PC-9 (cell line): ENCODE results near the gene MAL. TPM values are rescaled to one million over a fixed set of nuclear protein-coding genes. Genes with fewer than 3 reads are reported as not detected.

Experiments used
- BruUV-seq: library from RNA; stranded (reverse); fragments of 400-500 nt; replicated peaks from 2 replicates; lab custom pipeline; 2021; lab: Mats Ljungman, UMichigan
- CTCF ChIA-PET: fragments of 300-600 bp; sonication (Branson Sonifier 250); formaldehyde crosslinking; loops from one replicate; lab custom pipeline; 2022; ENCODE audit warnings: antibody characterized with exemption; lab: Charles Lee
- POLR2A ChIA-PET: fragments of 300-600 bp; sonication (Branson Sonifier 250); formaldehyde crosslinking; loops from one replicate; lab custom pipeline; 2022; ENCODE audit warnings: antibody characterized with exemption; ENCODE audit not compliant: unreplicated experiment; lab: Charles Lee
- DNase-seq, 2 experiments: peaks; one replicate each; pipeline versions ENCODE4 v3.0.0 to v3.0.0-alpha.2; 2015 to 2022; ENCODE audit warnings: mixed read lengths in 1 of 2
- H2AFZ ChIP-seq: fragments of 200-600 bp; sonication (generic); 2 replicates; pipeline ENCODE4 v1.8.1; 2017; ENCODE audit warnings: antibody characterized with exemption
- H3F3A ChIP-seq: fragments of 200-600 bp; sonication (generic); 2 replicates; pipeline ENCODE4 v1.8.1; 2017; ENCODE audit warnings: antibody characterized with exemption, mild to moderate bottlenecking, low read depth; ENCODE audit not compliant: insufficient read depth
- H3K27ac ChIP-seq: fragments of 200-600 bp; sonication (generic); 2 replicates; pipeline ENCODE4 v1.6.1; 2016; ENCODE audit warnings: mixed run types
- H3K27me3 ChIP-seq: fragments of 200-600 bp; sonication (generic); 2 replicates; pipeline ENCODE4 v1.6.1; 2016; ENCODE audit warnings: low read depth, mixed run types; ENCODE audit not compliant: insufficient read depth
- H3K36me3 ChIP-seq: fragments of 200-600 bp; sonication (generic); 2 replicates; pipeline ENCODE4 v1.6.1; 2016; ENCODE audit warnings: low read depth, mixed run types
- H3K4me1 ChIP-seq: fragments of 200-600 bp; sonication (generic); replicated peaks from 2 replicates; pipeline ENCODE4 v1.6.1; 2016; ENCODE audit warnings: mixed run types; ENCODE audit not compliant: insufficient read depth
- H3K4me2 ChIP-seq: fragments of 200-600 bp; sonication (generic); 2 replicates; pipeline ENCODE4 v1.6.1; 2017; ENCODE audit warnings: mixed run types
- H3K4me3 ChIP-seq: fragments of 200-600 bp; sonication (generic); 2 replicates; pipeline ENCODE4 v1.6.1; 2016; ENCODE audit warnings: mixed run types
- H3K79me2 ChIP-seq: fragments of 200-600 bp; sonication (generic); 2 replicates; pipeline ENCODE4 v1.6.1; 2017; ENCODE audit warnings: low read depth, mixed run types
- H3K9me2 ChIP-seq: fragments of 200-600 bp; sonication (generic); 2 replicates; pipeline ENCODE4 v1.8.1; 2017; ENCODE audit warnings: mild to moderate bottlenecking; ENCODE audit not compliant: insufficient read depth
- H3K9me3 ChIP-seq: fragments of 200-600 bp; sonication (generic); 2 replicates; pipeline ENCODE4 v1.8.1; 2016; ENCODE audit warnings: low read depth; ENCODE audit not compliant: insufficient read depth
- H4K20me1 ChIP-seq: fragments of 200-600 bp; sonication (generic); 2 replicates; pipeline ENCODE4 v1.8.1; 2017; ENCODE audit not compliant: insufficient read depth
- CTCF ChIP-seq: fragments of 200-600 bp; sonication (generic); conservative IDR thresholded peaks from 2 replicates; pipeline ENCODE4 v1.6.1; 2017; ENCODE audit warnings: mixed run types, antibody characterized with exemption, mild to moderate bottlenecking, moderate library complexity
- EZH2 ChIP-seq: fragments of 200-600 bp; sonication (generic); IDR thresholded peaks from 2 replicates; pipeline ENCODE4 v1.8.0; 2017; ENCODE audit warnings: antibody characterized with exemption, low read depth
- intact Hi-C: fragments of 100-400 bp; cut with micrococcal nuclease; formaldehyde crosslinking; loops from one replicate; pipeline ENCODE4 v1.10.0; 2022; ENCODE audit not compliant: unreplicated experiment
- total RNA-seq: library from RNA; stranded (reverse); gene quantifications from 2 replicates; pipeline ENCODE4 v1.2.3, GENCODE V29; 2021

MAL gene
- total RNA-seq, 1 experiment from 2014 or later = 146 TPM

- Histone ChIP-seq H3F3A (no peaks in the 10 kb centered on the region), H2AFZ (no peak overlapping the region), H3K27ac (no peak overlapping the region), H3K4me2 (no peak overlapping the region), H3K36me3 (no peaks in the 10 kb centered on the region), H3K9me3 (no peaks in the 10 kb centered on the region), H3K4me1 (peaks cover 11% of the 10 kb centered on the region), H3K79me2 (no peaks in the 10 kb centered on the region), H3K27me3 (no peaks in the 10 kb centered on the region), H3K9me2 (no peaks in the 10 kb centered on the region), H3K4me3 (no peak overlapping the region), H4K20me1 (no peaks in the 10 kb centered on the region)
- ChIA-PET CTCF (interaction anchor here (1.3 to 1.6 kb wide), 2 partner anchors 65 to 93 kb away, joined by 3 to 5 read pairs; no protein-coding TSS in a partner anchor), POLR2A (interaction anchor here (0.7 kb wide), 1 partner anchor 1210 kb away, joined by 3 read pairs; no protein-coding TSS in a partner anchor)
- DNase-seq = no peak
- intact Hi-C loops = no loop called here
- no peak for TF ChIP-seq EZH2
- TF ChIP-seq CTCF = no peak
- no TSS peak for BruUV-seq
Observed at GRCh38 chr2:94987074-94988020, 38.2 kb upstream of the MAL start.

- intact Hi-C loops = no loop called here
- POLR2A ChIA-PET = no interaction called here
Observed at GRCh38 chr2:94990956-94991355, 34.6 kb upstream of the MAL start.

GRCh38 chr2:94992360-94992759, 33.1 kb upstream of the MAL start:
- Histone ChIP-seq H3K4me1 (no peaks in the 10 kb centered on the region), H3K9me2 (no peaks in the 10 kb centered on the region), H3K9me3 (no peaks in the 10 kb centered on the region), H3K36me3 (no peaks in the 10 kb centered on the region), H4K20me1 (no peaks in the 10 kb centered on the region), H3K27ac (no peak overlapping the region), H3K4me3 (no peak overlapping the region), H3K79me2 (no peaks in the 10 kb centered on the region), H3F3A (no peaks in the 10 kb centered on the region), H2AFZ (no peak overlapping the region), H3K4me2 (no peak overlapping the region), H3K27me3 (peaks cover 16% of the 10 kb centered on the region; the same call in 1 of the 2 replicates)
- no peak for DNase-seq
- intact Hi-C loops = no loop called here
- TF ChIP-seq EZH2 (no peak), CTCF (no peak)
- BruUV-seq = no TSS peak
- POLR2A ChIA-PET = no interaction called here
- CTCF ChIA-PET = no interaction called here

More at GRCh38 chr2:94990956-94991355, 34.6 kb upstream of the MAL start:
- H3K27ac ChIP-seq = no peak overlapping the region
- no peak overlapping the region for H3K4me2 ChIP-seq
- no peaks in the 10 kb centered on the region for H4K20me1 ChIP-seq
- no peaks in the 10 kb centered on the region for H3K4me1 ChIP-seq
- no peaks in the 10 kb centered on the region for H3F3A ChIP-seq
- DNase-seq = no peak
- H3K79me2 ChIP-seq = no peaks in the 10 kb centered on the region
- no peaks in the 10 kb centered on the region for H3K36me3 ChIP-seq
- H3K9me3 ChIP-seq = no peaks in the 10 kb centered on the region
- TF ChIP-seq CTCF (no peak), EZH2 (no peak)
- BruUV-seq = no TSS peak
- 0 out of 2 replicates have a peak, but pooled peaks cover 9% of the 10 kb centered on the region for H3K27me3 ChIP-seq
- H2AFZ ChIP-seq = no peak overlapping the region
- CTCF ChIA-PET = no interaction called here
- H3K9me2 ChIP-seq = no peaks in the 10 kb centered on the region
- no peak overlapping the region for H3K4me3 ChIP-seq
